GM12878 (cell line): ENCODE results near the gene ZNF618. TPM values are rescaled to one million over a fixed set of nuclear protein-coding genes. Genes with fewer than 3 reads are reported as not detected.

Experiments used
- ATAC-seq: fragments of 200-7000 bp; cut with Tn5 transposase; 3 replicates; pipeline ENCODE4 v1.9.1; 2020; ENCODE audit warnings: mild to moderate bottlenecking, moderate library complexity
- BruUV-seq: library from RNA; stranded (reverse); fragments of 400-500 nt; replicated peaks from 2 replicates; lab custom pipeline; 2021; lab: Mats Ljungman, UMichigan
- CTCF ChIA-PET: fragments of 300-600 bp; sonication (Branson Sonifier 250); formaldehyde crosslinking; extraction: SDS; loops from one replicate; lab custom pipeline; 2021; ENCODE audit warnings: inconsistent platforms; lab: Yijun Ruan, JAX
- POLR2A ChIA-PET: fragments of 350-600 bp; formaldehyde crosslinking; extraction: SDS; loops from one replicate; lab custom pipeline; 2021; ENCODE audit warnings: inconsistent platforms; lab: Charles Lee
- RAD21 ChIA-PET: fragments of 300-600 bp; sonication (Branson Sonifier 250); formaldehyde crosslinking; loops from one replicate; lab custom pipeline; 2023; ENCODE audit warnings: antibody characterized with exemption; ENCODE audit not compliant: unreplicated experiment; lab: Charles Lee
- SMC1A ChIA-PET: fragments of 300-600 bp; sonication (Branson Sonifier 250); formaldehyde crosslinking; loops from one replicate; lab custom pipeline; 2023; ENCODE audit not compliant: unreplicated experiment, uncharacterized antibody; lab: Charles Lee
- DNase-seq: peaks from one replicate; pipeline ENCODE4 v3.0.0-alpha.2; 2011; ENCODE audit warnings: low read depth, low spot score
- FAIRE-seq: peaks from 3 replicates; lab custom pipeline; 2011; peaks lifted over from hg19 to GRCh38; lab: Jason Lieb, UNC
- H2AFZ ChIP-seq: 2 replicates; pipeline ENCODE4 v1.6.0; 2011; ENCODE audit warnings: low read depth, low read length, control low read depth; ENCODE audit not compliant: control insufficient read depth
- H3K27ac ChIP-seq: 2 replicates; pipeline ENCODE4 v1.5.1; 2011; ENCODE audit warnings: control low read depth; ENCODE audit not compliant: control insufficient read depth, insufficient read depth
- H3K27me3 ChIP-seq, 2 experiments: replicated peaks in 1 of 2; 2 replicates each; pipeline versions ENCODE4 v1.6.0 to v1.6.1; 2011; ENCODE audit warnings: low read length in 1 of 2; ENCODE audit not compliant: control insufficient read depth in 2 of 2, insufficient read depth in 2 of 2
- H3K36me3 ChIP-seq, 2 experiments: 2 replicates each; pipeline ENCODE4 v1.5.1; 2011; ENCODE audit warnings: low read length in 1 of 2; ENCODE audit not compliant: control insufficient read depth in 2 of 2, insufficient read depth in 2 of 2
- H3K4me1 ChIP-seq: 2 replicates; pipeline ENCODE4 v1.6.1; 2011; ENCODE audit warnings: mild to moderate bottlenecking, low read length, moderate library complexity, mixed read lengths; ENCODE audit not compliant: control insufficient read depth, insufficient read depth
- H3K4me2 ChIP-seq: 2 replicates; pipeline ENCODE4 v1.6.0; 2011; ENCODE audit warnings: control low read depth; ENCODE audit not compliant: control insufficient read depth, insufficient read depth
- H3K4me3 ChIP-seq: fragments of 200-600 bp; sonication (generic); 2 replicates; pipeline ENCODE4 v1.5.1; 2016
- H3K79me2 ChIP-seq: 2 replicates; pipeline ENCODE4 v1.6.0; 2011; ENCODE audit warnings: low read length; ENCODE audit not compliant: control insufficient read depth, insufficient read depth
- H3K9ac ChIP-seq: 2 replicates; pipeline ENCODE4 v1.8.0; 2011; ENCODE audit warnings: low read length, control low read depth, mixed read lengths; ENCODE audit not compliant: control insufficient read depth, insufficient read depth
- H3K9me3 ChIP-seq: replicated peaks from 3 replicates; pipeline ENCODE4 v1.5.1; 2011; ENCODE audit warnings: mild to moderate bottlenecking, low read length; ENCODE audit not compliant: control insufficient read depth, insufficient read depth
- H4K20me1 ChIP-seq: 2 replicates; pipeline ENCODE4 v1.6.0; 2011; ENCODE audit not compliant: control insufficient read depth, insufficient read depth
- BACH1 ChIP-seq: fragments of 450-650 bp; IDR thresholded peaks from 2 replicates; pipeline ENCODE4 v1.6.1; 2017; ENCODE audit warnings: mild to moderate bottlenecking, borderline replicate concordance
- DPF2 ChIP-seq: fragments of 450-650 bp; IDR thresholded peaks from 2 replicates; pipeline ENCODE4 v1.6.1; 2017; ENCODE audit warnings: mild to moderate bottlenecking
- SPI1 ChIP-seq: IDR thresholded peaks from 2 replicates; pipeline ENCODE4 v1.6.1; 2011; ENCODE audit warnings: low read depth, mild to moderate bottlenecking, low read length, moderate library complexity, borderline replicate concordance; ENCODE audit not compliant: insufficient read depth
- TARDBP ChIP-seq: IDR thresholded peaks from 2 replicates; pipeline ENCODE4 v1.6.1; 2016; ENCODE audit warnings: borderline replicate concordance
- WGBS: methylation state at CpG from one replicate; pipeline ENCODE4 v1.1.6; 2016; ENCODE audit warnings: low lambda C conversion rate; ENCODE audit not compliant: insufficient replicate concordance, insufficient coverage; ENCODE audit errors: missing lambda C conversion rate; 5-methylcytosine and 5-hydroxymethylcytosine counted together
- in situ Hi-C: fragments of 300-500 bp; cut with MboI; formaldehyde crosslinking; loops from 9 replicates; pipeline ENCODE4 v1.14.3; 2018; ENCODE audit warnings: mixed read lengths
- intact Hi-C: fragments of 100-400 bp; cut with micrococcal nuclease; formaldehyde crosslinking; loops from one replicate; pipeline ENCODE4 v1.14.2; 2022; ENCODE audit not compliant: unreplicated experiment
- polyA plus RNA-seq, 11 experiments: library from polyadenylated mRNA; depleted of rRNA in 4 of 11; unstranded in 6 of 11; stranded (reverse) in 5 of 11; fragments of >200 nt; fragmentation: Nextera tagmentation in 4 of 11; fragmentation: Illumina TruSeq in 1 of 11; extraction: Ambion mirVana in 4 of 11; extraction: Trizol in 1 of 11; gene quantifications; 1 replicate in 1 of 11; 2 replicates in 10 of 11; pipeline versions ENCODE4 v1.2.1 to v1.2.3, GENCODE V29; 2011 to 2016; ENCODE audit warnings: inconsistent platforms in 2 of 11, missing spikeins in 2 of 11, low read depth in 1 of 11
- total RNA-seq, 4 experiments: library from RNA; depleted of rRNA in 3 of 4; stranded (reverse); fragments of >200 nt in 3 of 4; fragmentation: Illumina TruSeq in 1 of 4; extraction: Trizol in 1 of 4; gene quantifications; 2 replicates each; pipeline versions ENCODE4 v1.2.1 to v1.2.3, GENCODE V29; 2013 to 2021
- TF ChIP-seq, protein P1 (sequence below): fragments of 450-650 bp; IDR thresholded peaks from 2 replicates; pipeline ENCODE4 v1.6.1; 2016; ENCODE audit warnings: mild to moderate bottlenecking
- TF ChIP-seq, protein P2 (sequence below): IDR thresholded peaks from 2 replicates; pipeline ENCODE4 v1.6.1; 2011; ENCODE audit warnings: low read depth, low read length, improper control_type of control experiment, borderline replicate concordance

The ZNF618 gene
- total and polyA plus RNA-seq, 10 of the 15 experiments (the other 5 are each of a cell fraction or from before 2014, with no cell fraction given) = 0.01 to 0.24 (median 0.06) TPM; not detected in 2

DNA sequence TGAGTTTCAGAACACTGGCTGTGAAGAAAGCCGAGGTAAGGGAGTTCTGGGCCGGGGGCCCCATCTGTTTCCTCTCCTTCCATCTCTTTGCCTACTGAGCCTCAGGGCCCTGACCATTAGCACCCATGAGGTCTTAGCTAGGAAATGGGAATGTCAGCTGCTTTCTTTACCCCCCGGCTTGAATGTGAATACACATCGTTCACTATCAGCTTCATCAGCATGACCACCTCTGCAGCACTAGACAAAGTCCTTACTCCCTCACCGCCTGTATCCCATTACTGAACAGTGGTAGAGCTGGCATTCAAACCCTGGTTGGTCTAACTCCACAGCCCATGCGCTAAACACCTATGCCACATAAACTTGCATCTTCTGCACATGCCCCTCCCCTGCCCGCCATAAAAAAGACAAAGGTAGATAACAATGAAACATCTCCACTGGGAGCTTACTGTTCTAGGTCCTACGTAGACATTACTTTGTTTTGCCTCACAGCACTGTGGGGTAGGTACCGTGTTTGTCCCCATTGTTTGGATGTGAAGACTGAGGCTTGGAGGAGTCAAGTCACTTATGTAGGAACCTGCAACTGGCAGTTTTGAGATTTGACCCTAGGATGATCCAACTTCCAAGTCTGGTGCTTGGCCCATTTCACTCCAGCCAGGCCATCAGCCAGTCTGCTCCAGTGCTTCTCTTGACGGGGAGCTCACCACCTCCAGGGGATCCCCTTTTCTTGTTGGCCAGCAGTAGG is 108.7 kb downstream of the ZNF618 start:
- SMC1A ChIA-PET = no interaction called here
- POLR2A ChIA-PET = no interaction called here
- WGBS = 18% methylated on average over 10 of the region's 10 CpGs
- DNase-seq (no peak), ATAC-seq (no peak), FAIRE-seq (no peak)
- Histone ChIP-seq H3K36me3 (no peaks in the 10 kb centered on the region), H3K4me3 (no peak overlapping the region), H3K27ac (no peak overlapping the region), H2AFZ (no peak overlapping the region), H3K9ac (no peak overlapping the region), H3K27me3 (peaks cover 0 to 2% of the 10 kb centered on the region in 2 experiments; a peak in 3 of 4 replicates), H3K4me2 (no peak overlapping the region), H3K4me1 (no peaks in the 10 kb centered on the region), H4K20me1 (no peaks in the 10 kb centered on the region), H3K9me3 (no peaks in the 10 kb centered on the region), H3K79me2 (no peaks in the 10 kb centered on the region)
- CTCF ChIA-PET = no interaction called here
- BruUV-seq = no TSS peak
- intact Hi-C loops (no loop called here), in situ Hi-C loops (no loop called here)
- RAD21 ChIA-PET = no interaction called here
- TF ChIP-seq TARDBP (no peak), DPF2 (no peak), SPI1 (no peak), BACH1 (no peak)
- TF ChIP-seq, protein P1, sequence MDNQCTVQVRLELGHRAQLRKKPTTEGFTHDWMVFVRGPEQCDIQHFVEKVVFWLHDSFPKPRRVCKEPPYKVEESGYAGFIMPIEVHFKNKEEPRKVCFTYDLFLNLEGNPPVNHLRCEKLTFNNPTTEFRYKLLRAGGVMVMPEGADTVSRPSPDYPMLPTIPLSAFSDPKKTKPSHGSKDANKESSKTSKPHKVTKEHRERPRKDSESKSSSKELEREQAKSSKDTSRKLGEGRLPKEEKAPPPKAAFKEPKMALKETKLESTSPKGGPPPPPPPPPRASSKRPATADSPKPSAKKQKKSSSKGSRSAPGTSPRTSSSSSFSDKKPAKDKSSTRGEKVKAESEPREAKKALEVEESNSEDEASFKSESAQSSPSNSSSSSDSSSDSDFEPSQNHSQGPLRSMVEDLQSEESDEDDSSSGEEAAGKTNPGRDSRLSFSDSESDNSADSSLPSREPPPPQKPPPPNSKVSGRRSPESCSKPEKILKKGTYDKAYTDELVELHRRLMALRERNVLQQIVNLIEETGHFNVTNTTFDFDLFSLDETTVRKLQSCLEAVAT = no peak
- TF ChIP-seq, protein P2, sequence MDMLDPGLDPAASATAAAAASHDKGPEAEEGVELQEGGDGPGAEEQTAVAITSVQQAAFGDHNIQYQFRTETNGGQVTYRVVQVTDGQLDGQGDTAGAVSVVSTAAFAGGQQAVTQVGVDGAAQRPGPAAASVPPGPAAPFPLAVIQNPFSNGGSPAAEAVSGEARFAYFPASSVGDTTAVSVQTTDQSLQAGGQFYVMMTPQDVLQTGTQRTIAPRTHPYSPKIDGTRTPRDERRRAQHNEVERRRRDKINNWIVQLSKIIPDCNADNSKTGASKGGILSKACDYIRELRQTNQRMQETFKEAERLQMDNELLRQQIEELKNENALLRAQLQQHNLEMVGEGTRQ = no peak
